PC-9 (cell line): Measurements from ENCODE around the gene RYR2. TPM values are rescaled to one million over a fixed set of nuclear protein-coding genes. Genes with fewer than 3 reads are reported as not detected.

Experiments
- BruUV-seq: library from RNA; stranded (reverse); fragments of 400-500 nt; replicated peaks from 2 replicates; lab custom pipeline; 2021; lab: Mats Ljungman, UMichigan
- CTCF ChIA-PET: fragments of 300-600 bp; sonication (Branson Sonifier 250); formaldehyde crosslinking; loops from one replicate; lab custom pipeline; 2022; ENCODE audit warnings: antibody characterized with exemption; lab: Charles Lee
- POLR2A ChIA-PET: fragments of 300-600 bp; sonication (Branson Sonifier 250); formaldehyde crosslinking; loops from one replicate; lab custom pipeline; 2022; ENCODE audit warnings: antibody characterized with exemption; ENCODE audit not compliant: unreplicated experiment; lab: Charles Lee
- DNase-seq, 2 experiments: peaks; one replicate each; pipeline versions ENCODE4 v3.0.0 to v3.0.0-alpha.2; 2015 to 2022; ENCODE audit warnings: mixed read lengths in 1 of 2
- H2AFZ ChIP-seq: fragments of 200-600 bp; sonication (generic); 2 replicates; pipeline ENCODE4 v1.8.1; 2017; ENCODE audit warnings: antibody characterized with exemption
- H3F3A ChIP-seq: fragments of 200-600 bp; sonication (generic); 2 replicates; pipeline ENCODE4 v1.8.1; 2017; ENCODE audit warnings: antibody characterized with exemption, mild to moderate bottlenecking, low read depth; ENCODE audit not compliant: insufficient read depth
- H3K27ac ChIP-seq: fragments of 200-600 bp; sonication (generic); 2 replicates; pipeline ENCODE4 v1.6.1; 2016; ENCODE audit warnings: mixed run types
- H3K27me3 ChIP-seq: fragments of 200-600 bp; sonication (generic); 2 replicates; pipeline ENCODE4 v1.6.1; 2016; ENCODE audit warnings: low read depth, mixed run types; ENCODE audit not compliant: insufficient read depth
- H3K36me3 ChIP-seq: fragments of 200-600 bp; sonication (generic); 2 replicates; pipeline ENCODE4 v1.6.1; 2016; ENCODE audit warnings: low read depth, mixed run types
- H3K4me1 ChIP-seq: fragments of 200-600 bp; sonication (generic); replicated peaks from 2 replicates; pipeline ENCODE4 v1.6.1; 2016; ENCODE audit warnings: mixed run types; ENCODE audit not compliant: insufficient read depth
- H3K4me2 ChIP-seq: fragments of 200-600 bp; sonication (generic); 2 replicates; pipeline ENCODE4 v1.6.1; 2017; ENCODE audit warnings: mixed run types
- H3K4me3 ChIP-seq: fragments of 200-600 bp; sonication (generic); 2 replicates; pipeline ENCODE4 v1.6.1; 2016; ENCODE audit warnings: mixed run types
- H3K79me2 ChIP-seq: fragments of 200-600 bp; sonication (generic); 2 replicates; pipeline ENCODE4 v1.6.1; 2017; ENCODE audit warnings: low read depth, mixed run types
- H3K9me2 ChIP-seq: fragments of 200-600 bp; sonication (generic); 2 replicates; pipeline ENCODE4 v1.8.1; 2017; ENCODE audit warnings: mild to moderate bottlenecking; ENCODE audit not compliant: insufficient read depth
- H3K9me3 ChIP-seq: fragments of 200-600 bp; sonication (generic); 2 replicates; pipeline ENCODE4 v1.8.1; 2016; ENCODE audit warnings: low read depth; ENCODE audit not compliant: insufficient read depth
- H4K20me1 ChIP-seq: fragments of 200-600 bp; sonication (generic); 2 replicates; pipeline ENCODE4 v1.8.1; 2017; ENCODE audit not compliant: insufficient read depth
- CTCF ChIP-seq: fragments of 200-600 bp; sonication (generic); conservative IDR thresholded peaks from 2 replicates; pipeline ENCODE4 v1.6.1; 2017; ENCODE audit warnings: mixed run types, antibody characterized with exemption, mild to moderate bottlenecking, moderate library complexity
- EZH2 ChIP-seq: fragments of 200-600 bp; sonication (generic); IDR thresholded peaks from 2 replicates; pipeline ENCODE4 v1.8.0; 2017; ENCODE audit warnings: antibody characterized with exemption, low read depth
- intact Hi-C: fragments of 100-400 bp; cut with micrococcal nuclease; formaldehyde crosslinking; loops from one replicate; pipeline ENCODE4 v1.10.0; 2022; ENCODE audit not compliant: unreplicated experiment
- total RNA-seq: library from RNA; stranded (reverse); gene quantifications from 2 replicates; pipeline ENCODE4 v1.2.3, GENCODE V29; 2021

The RYR2 gene
- total RNA-seq, 1 experiment from 2014 or later, result not detected

- intact Hi-C loops, result no loop called here
- ChIA-PET CTCF (no interaction called here), POLR2A (no interaction called here)
- Histone ChIP-seq H2AFZ (no peak overlapping the region), H3K79me2 (no peaks in the 10 kb centered on the region), H3K27me3 (peaks cover 4% of the 10 kb centered on the region; the same call in 1 of the 2 replicates), H3K9me2 (no peaks in the 10 kb centered on the region; the same call in 1 of the 2 replicates), H3K4me1 (no peaks in the 10 kb centered on the region), H3F3A (no peaks in the 10 kb centered on the region), H3K27ac (no peak overlapping the region), H4K20me1 (no peaks in the 10 kb centered on the region), H3K9me3 (no peaks in the 10 kb centered on the region), H3K4me2 (no peak overlapping the region), H3K36me3 (no peaks in the 10 kb centered on the region), H3K4me3 (no peak overlapping the region)
- TF ChIP-seq CTCF (no peak), EZH2 (no peak)
- DNase-seq, result no peak
- BruUV-seq, result no TSS peak
Measured at GRCh38 chr1:237244778-237245177, 202.8 kb downstream of the RYR2 start.

- ChIA-PET POLR2A (no interaction called here), CTCF (no interaction called here)
- intact Hi-C loops, result no loop called here
- Histone ChIP-seq H3K27ac (no peak overlapping the region), H2AFZ (no peak overlapping the region), H3K4me1 (no peaks in the 10 kb centered on the region), H3K27me3 (peaks cover 4% of the 10 kb centered on the region; the same call in 1 of the 2 replicates), H4K20me1 (no peaks in the 10 kb centered on the region), H3K9me2 (no peaks in the 10 kb centered on the region; the same call in 1 of the 2 replicates), H3K79me2 (no peaks in the 10 kb centered on the region), H3K4me3 (no peak overlapping the region), H3K4me2 (no peak overlapping the region), H3F3A (no peaks in the 10 kb centered on the region), H3K9me3 (no peaks in the 10 kb centered on the region), H3K36me3 (no peaks in the 10 kb centered on the region)
- TF ChIP-seq EZH2 (no peak), CTCF (no peak)
- no TSS peak for BruUV-seq
- no peak for DNase-seq
Measured at GRCh38 chr1:237247442-237247841, 205.5 kb downstream of the RYR2 start.

GRCh38 chr1:237249120-237249519, 207.1 kb downstream of the RYR2 start:
- peaks cover 4% of the 10 kb centered on the region; the same call in 1 of the 2 replicates for H3K27me3 ChIP-seq
- H3K4me3 ChIP-seq, result no peak overlapping the region
- no peaks in the 10 kb centered on the region for H3K9me2 ChIP-seq
- H3F3A ChIP-seq, result no peaks in the 10 kb centered on the region
- CTCF ChIA-PET, result no interaction called here
- no peaks in the 10 kb centered on the region for H3K36me3 ChIP-seq
- H3K4me2 ChIP-seq, result no peak overlapping the region
- DNase-seq, result no peak
- H2AFZ ChIP-seq, result no peak overlapping the region
- no peaks in the 10 kb centered on the region for H3K4me1 ChIP-seq
- POLR2A ChIA-PET, result no interaction called here
- no peaks in the 10 kb centered on the region for H4K20me1 ChIP-seq
- TF ChIP-seq EZH2, result no peak
- TF ChIP-seq CTCF, result no peak
- intact Hi-C loops, result no loop called here
- BruUV-seq, result no TSS peak
- H3K27ac ChIP-seq, result no peak overlapping the region
- no peaks in the 10 kb centered on the region for H3K9me3 ChIP-seq
- H3K79me2 ChIP-seq, result no peaks in the 10 kb centered on the region
